Neuronal stem cell (in vitro differentiated cells): Measurements from ENCODE around the gene CRACR2A. TPM values are rescaled to one million over a fixed set of nuclear protein-coding genes. Genes with fewer than 3 reads are reported as not detected.

ENCODE experiments used
- small RNA-seq: library from polyadenylated mRNA; stranded (forward); fragments of <200 nt; extraction: miRNeasy Mini kit (QIAGEN cat#:217004); gene quantifications from one replicate; pipeline ENCODE3, GENCODE V24; 2013; ENCODE audit not compliant: insufficient read depth

The CRACR2A gene

Small RNA genes lying within 50 kb of the gene (small RNA-seq; reads per million reads assigned to genes)
- not detected for gene RNU6-174P
